Large intestine (tissue), 3 donors: ENCODE results near the gene MAP2. TPM values are rescaled to one million over a fixed set of nuclear protein-coding genes. Genes with fewer than 3 reads are reported as not detected.
"Not testable (repeated sequence)": the region's sequence is repeated elsewhere in the genome, so short reads cannot be mapped to it uniquely, and the experiment has no call there.

Experiments used
- DNase-seq, 2 donors: peaks; one replicate each; pipeline versions ENCODE4 v3.0.0 to v3.0.0-alpha.2; 2013
- H3K27ac ChIP-seq: one replicate; pipeline ENCODE4 v1.5.1; 2013; ENCODE audit warnings: low read length
- H3K27me3 ChIP-seq: 2 replicates; pipeline ENCODE4 v1.6.1; 2013; ENCODE audit warnings: low read length; ENCODE audit not compliant: control insufficient read depth, insufficient read depth
- H3K36me3 ChIP-seq: 2 replicates; pipeline ENCODE4 v1.6.1; 2013; ENCODE audit warnings: low read length; ENCODE audit not compliant: control insufficient read depth, insufficient read depth
- H3K4me1 ChIP-seq: one replicate; pipeline ENCODE4 v1.6.1; 2013; ENCODE audit warnings: low read length; ENCODE audit not compliant: control insufficient read depth, insufficient read depth
- H3K4me3 ChIP-seq: one replicate; pipeline ENCODE4 v1.5.1; 2013; ENCODE audit warnings: low read length
- H3K9me3 ChIP-seq: one replicate; pipeline ENCODE4 v1.6.1; 2013; ENCODE audit warnings: mild to moderate bottlenecking, low read depth, low read length, moderate library complexity; ENCODE audit not compliant: control insufficient read depth
- WGBS: methylation state at CpG from one replicate; pipeline ENCODE4 v1.1.5; 2013; ENCODE audit warnings: low lambda C conversion rate; ENCODE audit not compliant: insufficient coverage; 5-methylcytosine and 5-hydroxymethylcytosine counted together
- polyA plus RNA-seq: library from polyadenylated mRNA; unstranded; fragments of 120-200 nt; gene quantifications from one replicate; pipeline ENCODE4 v1.2.1, GENCODE V29; 2013

The MAP2 gene
- polyA plus RNA-seq, 1 donor, result 16.3 TPM

DNA sequence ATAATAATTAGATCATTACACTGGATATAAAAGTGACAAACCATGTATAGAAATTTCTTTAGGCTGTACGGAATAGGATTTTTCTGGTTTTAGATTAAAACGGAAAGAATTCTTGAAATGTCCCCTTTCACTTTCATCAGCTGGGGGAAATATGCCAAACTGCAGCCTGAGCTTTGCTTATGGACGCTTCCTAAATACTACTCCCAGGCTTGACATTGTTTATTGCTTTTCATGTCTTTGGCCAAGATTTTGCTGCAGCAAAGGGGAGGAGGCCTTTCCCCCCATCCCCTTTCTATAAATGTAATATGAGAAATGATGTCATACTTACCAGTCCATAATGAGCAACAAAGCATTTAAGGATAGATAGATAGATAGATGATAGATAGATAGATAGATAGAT lies 158.4 kb downstream of the MAP2 start:
- H3K9me3 ChIP-seq, result no peaks in the 10 kb centered on the region
- no peaks in the 10 kb centered on the region for H3K27me3 ChIP-seq
- DNase-seq, result no peak

DNA sequence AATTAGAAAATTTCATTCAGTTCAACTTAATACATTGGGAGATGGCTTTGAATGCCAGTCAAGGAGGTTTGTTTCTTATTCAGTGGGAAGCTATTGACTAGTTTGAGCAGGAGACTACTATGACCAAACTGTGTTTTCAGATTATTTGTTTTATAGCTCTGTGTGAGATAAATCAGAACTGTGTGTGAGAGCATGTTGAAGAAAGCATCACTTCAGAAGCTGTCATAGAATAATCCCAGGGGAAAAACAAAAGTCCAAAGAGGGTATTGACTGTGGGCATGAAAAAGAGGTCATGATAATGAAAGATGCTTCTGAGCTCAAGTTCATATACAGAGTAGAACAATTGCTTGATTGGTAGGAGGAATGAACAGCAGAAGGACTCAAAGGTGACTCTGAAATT lies 160.6 kb downstream of the MAP2 start:
- H3K36me3 ChIP-seq, result no peaks in the 10 kb centered on the region
- DNase-seq, result no peak
- no peak overlapping the region for H3K27ac ChIP-seq
- no peak overlapping the region for H3K4me3 ChIP-seq
- no peaks in the 10 kb centered on the region for H3K4me1 ChIP-seq
- H3K27me3 ChIP-seq, result no peaks in the 10 kb centered on the region
- H3K9me3 ChIP-seq, result no peaks in the 10 kb centered on the region

More for the DNA sequence above, 158.4 kb downstream of the MAP2 start:
- WGBS, result no CpG with 5 or more reads among the region's 3 CpGs
- Histone ChIP-seq H3K4me3 (no peak overlapping the region), H3K27ac (no peak overlapping the region), H3K36me3 (no peaks in the 10 kb centered on the region), H3K4me1 (no peaks in the 10 kb centered on the region)

DNA sequence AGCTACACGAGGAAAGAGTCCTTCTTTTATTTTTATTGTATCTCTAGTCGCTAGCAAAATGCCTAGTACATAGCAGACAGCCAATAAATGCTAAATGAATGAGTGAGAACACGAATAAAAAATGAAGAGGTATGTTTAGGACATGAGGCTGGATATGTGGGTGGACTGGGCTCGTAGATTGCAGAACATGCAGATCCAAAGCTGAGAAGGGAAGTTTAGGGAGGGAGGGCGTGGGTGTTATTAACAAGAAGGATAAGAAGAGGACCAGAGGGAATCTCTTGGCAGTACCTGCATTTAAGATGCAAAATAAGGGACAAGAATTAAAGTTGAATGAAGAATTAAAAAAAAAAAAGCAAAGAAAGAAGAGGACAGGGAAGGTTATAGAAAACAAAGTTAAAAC lies 161.1 kb downstream of the MAP2 start:
- Histone ChIP-seq H3K27me3 (no peaks in the 10 kb centered on the region), H3K36me3 (no peaks in the 10 kb centered on the region), H3K27ac (no peak overlapping the region), H3K4me3 (no peak overlapping the region), H3K9me3 (no peaks in the 10 kb centered on the region), H3K4me1 (no peaks in the 10 kb centered on the region)
- WGBS, result 90% methylated on average over 3 of the region's 5 CpGs
- no peak for DNase-seq

DNA sequence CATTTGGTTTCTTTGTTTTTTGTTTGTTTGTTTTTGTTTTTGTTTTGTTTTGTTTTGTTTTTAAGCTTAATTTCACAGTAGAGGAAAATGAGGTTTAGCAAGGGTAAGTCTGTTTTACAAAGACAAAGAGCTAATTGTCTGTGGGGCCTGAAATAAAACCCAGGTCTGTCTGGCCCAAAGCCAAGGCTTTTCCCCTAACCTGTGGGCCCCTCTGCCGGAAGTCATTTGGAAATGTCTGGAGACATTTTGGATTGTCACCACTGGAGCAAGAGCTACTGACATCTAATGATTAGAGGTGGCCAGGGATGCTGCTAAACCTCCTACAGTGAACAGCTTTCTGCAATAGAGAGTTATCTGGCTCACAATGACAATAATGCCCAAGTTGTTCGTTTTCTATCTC lies 167.2 kb downstream of the MAP2 start:
- H3K4me3 ChIP-seq, result no peak overlapping the region
- no peak for DNase-seq
- no peaks in the 10 kb centered on the region for H3K9me3 ChIP-seq
- WGBS, result 80% methylated on average over 1 of the region's 2 CpGs
- H3K36me3 ChIP-seq, result no peaks in the 10 kb centered on the region
- no peak overlapping the region for H3K27ac ChIP-seq
- H3K27me3 ChIP-seq, result no peaks in the 10 kb centered on the region
- no peaks in the 10 kb centered on the region for H3K4me1 ChIP-seq

DNA sequence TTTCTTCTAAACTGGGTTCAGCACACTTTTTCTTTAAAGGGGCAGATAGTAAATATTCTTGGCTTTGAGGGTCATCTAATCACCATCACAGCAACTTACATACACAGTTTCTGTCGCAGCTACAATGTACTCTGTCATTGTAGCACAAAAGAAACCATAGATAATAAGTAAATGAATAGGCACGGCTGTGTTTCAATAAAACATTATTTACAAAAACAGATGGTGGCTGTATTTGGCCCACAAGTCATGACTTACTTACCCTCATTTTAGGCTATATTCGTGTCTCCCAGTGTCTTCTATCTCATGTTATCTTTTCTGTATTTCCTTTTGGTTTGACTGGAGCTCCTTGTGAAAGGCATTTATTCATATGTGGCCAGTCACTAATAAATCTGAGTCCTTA lies 168.3 kb downstream of the MAP2 start:
- H3K36me3 ChIP-seq, result no peaks in the 10 kb centered on the region
- no peak overlapping the region for H3K4me3 ChIP-seq
- H3K9me3 ChIP-seq, result no peaks in the 10 kb centered on the region
- H3K4me1 ChIP-seq, result no peaks in the 10 kb centered on the region
- H3K27ac ChIP-seq, result no peak overlapping the region
- 71% methylated on average over 1 of the region's 3 CpGs for WGBS
- no peaks in the 10 kb centered on the region for H3K27me3 ChIP-seq
- DNase-seq, result no peak

DNA sequence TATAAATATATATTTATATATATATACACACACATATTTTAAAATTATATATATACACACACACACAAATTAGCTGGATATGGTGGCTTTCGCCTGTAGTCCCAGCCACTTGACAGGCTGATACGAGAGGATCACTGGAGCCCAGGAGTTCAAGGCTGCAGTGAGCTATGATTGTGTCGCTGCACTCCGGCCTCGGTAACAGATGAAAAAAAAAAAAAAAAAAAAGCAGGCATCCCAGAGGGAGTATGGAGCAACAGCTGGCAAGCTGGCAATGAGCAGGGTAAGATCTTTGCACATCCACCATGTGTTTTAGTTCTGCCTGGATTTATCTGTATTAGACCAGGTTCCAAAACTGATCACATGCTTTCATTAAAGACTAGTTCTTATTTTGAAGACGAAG lies 170.1 kb downstream of the MAP2 start:
- Histone ChIP-seq H3K4me3 (no peak overlapping the region), H3K9me3 (no peaks in the 10 kb centered on the region), H3K4me1 (no peaks in the 10 kb centered on the region), H3K27ac (no peak overlapping the region), H3K36me3 (no peaks in the 10 kb centered on the region), H3K27me3 (no peaks in the 10 kb centered on the region)
- WGBS, result no CpG with 5 or more reads among the region's 6 CpGs
- DNase-seq, result no peak

DNA sequence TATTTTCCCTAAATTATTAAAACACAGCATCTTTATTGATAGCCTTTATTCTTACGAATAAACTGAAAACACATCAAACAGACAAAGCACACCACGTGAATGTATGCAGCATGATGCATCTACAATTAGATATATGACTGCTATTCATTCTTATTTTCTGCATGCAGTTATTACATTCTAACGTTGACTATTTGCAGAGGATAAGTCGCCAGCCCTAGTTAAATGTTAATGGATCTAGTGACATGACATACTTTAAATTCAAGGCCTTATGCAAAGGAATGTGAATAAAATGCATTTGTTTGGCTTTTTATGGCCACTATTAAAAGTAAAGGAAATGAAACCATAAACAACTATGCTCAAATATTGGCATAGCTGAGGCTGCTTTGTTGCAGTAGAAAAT lies 172.4 kb downstream of the MAP2 start:
- no peaks in the 10 kb centered on the region for H3K36me3 ChIP-seq
- H3K4me3 ChIP-seq, result no peak overlapping the region
- no peaks in the 10 kb centered on the region for H3K4me1 ChIP-seq
- DNase-seq, result no peak
- H3K27me3 ChIP-seq, result no peaks in the 10 kb centered on the region
- no peak overlapping the region for H3K27ac ChIP-seq
- H3K9me3 ChIP-seq, result no peaks in the 10 kb centered on the region
- 77% methylated on average over 4 of the region's 4 CpGs for WGBS

DNA sequence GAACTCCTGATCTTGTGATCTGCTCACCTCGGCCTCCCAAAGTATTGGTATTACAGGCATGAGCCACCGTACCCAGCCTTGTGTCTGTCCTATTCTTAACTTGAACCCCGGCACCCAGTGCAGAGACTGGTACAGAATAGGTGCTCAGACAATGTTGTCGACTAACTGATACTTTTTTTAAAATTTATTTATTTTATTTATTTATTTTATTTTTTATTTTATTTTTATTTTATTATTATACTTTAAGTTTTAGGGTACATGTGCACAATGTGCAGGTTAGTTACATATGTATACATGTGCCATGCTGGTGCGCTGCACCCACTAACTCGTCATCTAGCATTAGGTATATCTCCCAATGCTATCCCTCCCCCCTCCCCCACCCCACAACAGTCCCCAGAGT lies 174.4 kb downstream of the MAP2 start:
- H3K4me1 ChIP-seq, DNase-seq, H3K36me3 ChIP-seq, H3K27ac ChIP-seq, H3K4me3 ChIP-seq, H3K27me3 ChIP-seq, H3K9me3 ChIP-seq: not testable (repeated sequence)
- 94% methylated on average over 3 of the region's 6 CpGs for WGBS

DNA sequence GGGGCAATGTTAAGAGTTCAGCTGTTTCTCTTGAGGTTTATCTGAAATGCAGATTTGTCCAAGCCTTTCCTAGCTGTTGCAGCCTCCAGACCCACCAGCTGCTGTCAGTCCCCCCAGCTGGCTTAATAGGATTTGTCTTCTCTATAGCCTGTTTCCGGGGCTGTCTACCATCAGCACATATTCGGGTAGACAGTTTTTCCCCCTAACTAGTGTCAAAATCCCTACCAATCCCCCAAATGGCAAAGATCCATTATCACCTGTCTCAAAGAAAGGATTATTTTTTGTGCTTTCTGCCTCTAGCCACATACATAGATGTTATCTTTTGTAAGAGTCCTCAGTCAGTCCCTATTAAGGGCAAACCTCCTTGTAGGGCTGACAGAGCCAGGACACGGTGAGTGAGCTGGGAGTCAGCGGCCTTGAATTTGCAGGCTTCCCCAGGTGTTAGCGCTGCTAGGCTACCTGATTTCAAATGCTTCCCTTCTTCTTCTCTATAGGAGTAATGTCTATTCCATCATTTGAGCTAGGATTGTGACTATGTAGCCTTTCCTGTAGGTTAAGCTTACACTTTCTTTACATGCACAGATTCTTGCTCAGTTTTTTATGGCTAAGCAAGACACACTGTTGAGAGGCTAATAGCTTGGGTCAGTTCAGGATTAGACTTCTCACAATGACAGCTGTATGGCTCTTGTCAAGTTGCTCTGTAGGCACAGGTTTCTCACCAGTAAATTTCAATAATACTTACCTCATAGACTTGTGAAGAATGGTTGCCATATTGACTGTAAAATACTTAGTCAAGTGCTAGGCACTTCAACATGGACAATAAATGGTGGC lies 176.7 kb downstream of the MAP2 start:
- Histone ChIP-seq H3K4me1 (no peaks in the 10 kb centered on the region), H3K27me3 (no peaks in the 10 kb centered on the region), H3K9me3 (no peaks in the 10 kb centered on the region), H3K27ac (no peak overlapping the region), H3K4me3 (no peak overlapping the region), H3K36me3 (no peaks in the 10 kb centered on the region)
- DNase-seq, result no peak
- WGBS, result no CpG with 5 or more reads among the region's 5 CpGs

DNA sequence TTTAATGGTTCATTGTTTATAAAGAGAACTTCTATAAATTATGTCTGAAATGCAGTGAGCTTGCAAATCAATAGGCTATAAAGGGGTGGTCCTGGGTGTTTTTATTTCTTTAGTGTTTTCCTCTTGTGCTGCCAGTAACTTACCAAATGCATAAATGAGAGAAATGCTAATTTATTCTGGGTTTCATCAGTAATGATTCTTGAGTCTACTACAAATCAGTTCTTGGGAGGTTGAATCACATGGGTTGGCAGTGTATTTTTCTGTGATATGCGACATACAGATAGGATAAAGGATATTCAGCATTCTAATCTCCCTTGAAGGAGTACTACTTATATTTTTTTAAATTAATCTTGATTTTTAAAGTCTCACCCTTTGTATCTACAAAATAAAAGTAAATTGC lies 177.7 kb downstream of the MAP2 start:
- DNase-seq, result no peak
- no peaks in the 10 kb centered on the region for H3K4me1 ChIP-seq
- no peak overlapping the region for H3K27ac ChIP-seq
- H3K36me3 ChIP-seq, result no peaks in the 10 kb centered on the region
- no peaks in the 10 kb centered on the region for H3K9me3 ChIP-seq
- no peak overlapping the region for H3K4me3 ChIP-seq
- WGBS, result 60% methylated on average over 1 of the region's 1 CpG
- no peaks in the 10 kb centered on the region for H3K27me3 ChIP-seq

DNA sequence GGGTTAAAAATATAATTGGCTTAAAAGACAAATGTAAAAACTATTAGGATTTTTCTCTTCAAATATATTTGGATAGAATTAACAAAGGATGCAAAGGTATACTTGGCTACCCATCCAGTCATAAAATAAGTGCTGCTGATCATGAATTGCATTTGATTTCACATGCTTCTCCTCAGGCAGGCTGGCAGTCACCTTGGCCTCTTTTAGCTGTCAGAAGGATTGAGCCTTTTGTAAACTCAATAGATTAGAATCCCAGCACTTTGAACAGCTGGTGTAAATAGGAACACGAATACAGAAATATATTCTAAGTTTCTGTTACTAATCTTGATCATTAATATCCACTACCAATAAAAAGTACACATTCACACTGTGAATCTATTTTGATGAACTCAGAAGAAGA lies 178.4 kb downstream of the MAP2 start:
- WGBS, result no CpG with 5 or more reads among the region's 1 CpG

More for the DNA sequence above, 178.4 kb downstream of the MAP2 start:
- Histone ChIP-seq H3K27me3 (no peaks in the 10 kb centered on the region), H3K9me3 (no peaks in the 10 kb centered on the region), H3K4me1 (no peaks in the 10 kb centered on the region), H3K4me3 (no peak overlapping the region), H3K36me3 (no peaks in the 10 kb centered on the region), H3K27ac (no peak overlapping the region)
- no peak for DNase-seq
